Epithelial cell of alveolus of lung (primary cell): Measurements from ENCODE around the gene ZNF384. TPM values are rescaled to one million over a fixed set of nuclear protein-coding genes. Genes with fewer than 3 reads are reported as not detected.

Experiments
- total RNA-seq: library from RNA; depleted of rRNA; stranded (reverse); fragments of >200 nt; gene quantifications from 2 replicates; pipeline ENCODE4 v1.2.1, GENCODE V29; 2015

The ZNF384 gene
- total RNA-seq = 16.8 and 39.4 TPM in 2 replicates

GRCh38 chr12:6688999-6689882, at the start of gene ZNF384:
Gene ZNF384, minus strand, starts transcription at chr12:6689375. Its CDS starts 9,855 bp downstream, at chr12:6679520.

GRCh38 chr12:6723607-6724408, 34.6 kb upstream of the ZNF384 start, which contains the start of gene COPS7A:
Gene COPS7A, plus strand, starts transcription at chr12:6724046. Its CDS starts 611 bp downstream, at chr12:6724657.

GRCh38 chr12:6700646-6701051, 11.5 kb upstream of the ZNF384 start, which contains the start of gene PIANP:
Gene PIANP, minus strand, starts transcription at chr12:6700815. Its CDS starts 2,754 bp downstream, at chr12:6698061.

DNA sequence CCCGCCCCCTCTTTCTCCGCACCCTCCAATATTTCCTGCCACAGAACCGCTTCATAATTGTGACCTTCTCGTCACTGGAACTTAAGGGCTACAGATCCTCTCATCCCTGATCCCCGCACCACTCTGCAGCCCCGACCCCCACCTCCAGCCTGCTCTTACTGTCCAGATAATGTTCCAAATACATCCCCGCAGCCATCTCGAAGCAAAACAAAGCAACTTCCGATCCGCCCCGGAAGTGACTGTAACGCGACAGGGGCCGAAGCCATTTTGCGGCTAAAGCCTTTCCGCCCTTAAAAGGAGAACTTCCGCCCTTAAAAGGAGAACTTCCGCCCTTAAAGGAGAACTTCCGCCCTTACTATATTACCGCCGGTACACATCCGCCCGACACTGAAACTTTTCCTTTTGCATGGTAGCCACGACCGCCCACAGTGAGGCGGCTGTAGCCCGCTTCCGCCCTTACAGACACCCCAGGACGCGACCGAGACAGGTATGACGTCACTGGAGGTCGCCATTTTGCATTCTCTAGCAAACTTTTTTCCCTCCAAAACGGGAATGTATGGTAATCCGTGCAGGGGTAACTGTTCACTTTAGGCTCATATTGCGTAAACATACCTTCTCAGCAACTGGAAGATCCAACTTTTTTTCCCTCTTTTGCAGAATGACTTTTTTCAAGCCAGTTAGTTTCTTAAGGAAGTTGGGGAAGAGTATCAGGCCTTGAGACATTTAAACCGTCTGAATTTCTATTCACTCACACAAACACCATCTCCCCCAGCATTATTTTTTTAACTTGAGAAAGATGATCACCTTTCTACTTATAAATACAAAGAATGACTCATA, 26.1 kb downstream of the ZNF384 start, which contains the start of gene ING4:
ING4 (minus strand) TSS at position 214 of the 837 bp plus-strand sequence; CDS start at position 196, 18 bp downstream.

DNA sequence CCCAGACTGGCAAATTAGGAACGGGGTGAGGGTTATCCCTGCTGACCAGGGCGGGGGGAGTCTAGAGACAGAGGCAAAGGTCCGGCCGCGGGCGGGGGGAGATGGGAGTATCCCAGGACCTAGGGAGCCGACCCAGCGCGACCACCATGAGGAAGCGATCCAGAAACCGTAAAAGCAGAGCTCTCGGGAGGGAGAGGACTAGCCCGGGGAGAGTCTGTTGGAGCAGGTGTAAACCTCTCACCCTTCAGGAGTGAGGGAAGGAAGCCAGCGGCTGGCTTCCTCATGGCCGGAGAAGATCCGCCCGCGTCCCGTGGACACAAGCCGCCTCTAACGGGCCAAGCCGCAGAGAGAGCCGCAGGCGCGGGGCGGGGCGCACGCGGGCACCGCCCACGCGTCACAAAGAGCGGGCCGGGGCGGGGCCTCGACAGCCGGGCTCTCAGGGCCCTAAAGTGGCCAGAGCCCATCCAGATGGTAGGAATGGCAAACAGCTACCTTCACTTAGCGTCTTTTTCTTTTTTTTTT, 42.0 kb downstream of the ZNF384 start, which contains the start of gene ACRBP:
ACRBP (minus strand) TSS at position 350 of the 522 bp plus-strand sequence; CDS start at position 284, 66 bp downstream.

DNA sequence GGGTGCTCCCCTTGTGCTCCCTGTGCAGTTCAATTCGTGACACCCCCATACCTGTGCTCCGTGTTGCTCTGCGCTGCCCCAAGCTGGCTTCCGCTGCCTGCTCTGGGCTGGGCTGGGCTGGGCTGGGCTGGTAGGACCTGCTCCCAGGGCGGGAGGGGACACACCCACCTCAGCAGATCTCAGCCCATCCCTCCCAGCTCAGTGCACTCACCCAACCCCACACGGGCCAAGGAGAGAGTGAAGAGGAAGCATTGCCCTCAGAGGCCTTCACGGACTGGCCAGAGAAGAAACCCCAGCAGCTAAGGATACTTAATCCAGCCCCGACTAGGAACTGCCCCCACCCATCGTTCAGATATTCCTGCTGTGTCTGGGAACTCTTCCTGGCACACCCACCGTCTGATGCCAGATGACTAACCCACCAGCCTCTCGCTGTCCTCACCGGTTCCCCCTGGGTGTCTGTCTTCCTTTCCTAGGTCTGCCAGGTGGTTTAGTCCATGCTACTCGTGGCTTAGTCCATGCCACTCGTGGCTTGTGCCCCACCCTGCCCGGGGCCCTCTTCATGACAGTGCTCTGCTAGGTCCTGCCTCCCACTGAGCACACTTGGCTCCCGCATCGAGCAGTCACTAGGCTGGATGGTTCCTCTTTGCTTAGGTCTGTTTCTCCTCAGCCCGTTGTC, 53.2 kb downstream of the ZNF384 start, which contains the start of gene LPAR5:
LPAR5 (minus strand) TSS at position 104 of the 676 bp plus-strand sequence. CDS start 14,711 bp downstream, outside the sequence.

Other genes with a start within 250 kb of the ZNF384 start
- gene CD27, start 244.4 kb downstream of the ZNF384 start, total RNA-seq = not detected in 2 replicates
- 5.8 and 14.5 TPM in 2 replicates for gene TAPBPL, start 237.3 kb downstream of the ZNF384 start, total RNA-seq
- 2.6 and 20.4 TPM in 2 replicates for gene VAMP1, start 218.7 kb downstream of the ZNF384 start, total RNA-seq
- gene MRPL51, start 196.1 kb downstream of the ZNF384 start, total RNA-seq = 84.3 and 110 TPM in 2 replicates
- 40.1 and 98.9 TPM in 2 replicates for gene NCAPD2, start 195.3 kb downstream of the ZNF384 start, total RNA-seq
- 6,589 and 9,177 TPM in 2 replicates for gene GAPDH, start 154.9 kb downstream of the ZNF384 start, total RNA-seq
- gene IFFO1, start 133.3 kb downstream of the ZNF384 start, total RNA-seq = 7.5 and 7.7 TPM in 2 replicates
- 6.9 and 17.1 TPM in 2 replicates for gene NOP2, start 121.1 kb downstream of the ZNF384 start, total RNA-seq
- 210 and 238 TPM in 2 replicates for gene CHD4, start 82.0 kb downstream of the ZNF384 start, total RNA-seq
- 0.65 TPM in 1 of 2 replicates, not detected in the other for gene LPAR5, start 53.4 kb downstream of the ZNF384 start, total RNA-seq
- gene ACRBP, start 41.9 kb downstream of the ZNF384 start, total RNA-seq = 0.13 and 0.72 TPM in 2 replicates
- gene ING4, start 26.3 kb downstream of the ZNF384 start, total RNA-seq = 24.4 and 89.2 TPM in 2 replicates
- gene PIANP, start 11.4 kb upstream of the ZNF384 start, total RNA-seq = 0.52 and 5.9 TPM in 2 replicates
- gene COPS7A, start 34.7 kb upstream of the ZNF384 start, total RNA-seq = 50.6 and 80.7 TPM in 2 replicates
- gene MLF2, start 63.8 kb upstream of the ZNF384 start, total RNA-seq = 196 and 281 TPM in 2 replicates
- 174 and 234 TPM in 2 replicates for gene PTMS, start 77.0 kb upstream of the ZNF384 start, total RNA-seq
- gene LAG3, start 83.1 kb upstream of the ZNF384 start, total RNA-seq = 1.6 TPM in 1 of 2 replicates, not detected in the other
- 11.2 and 19.2 TPM in 2 replicates for gene CD4, start 100.2 kb upstream of the ZNF384 start, total RNA-seq
- gene GPR162, start 132.4 kb upstream of the ZNF384 start, total RNA-seq = 2.1 and 20.3 TPM in 2 replicates
- gene P3H3, start 139.0 kb upstream of the ZNF384 start, total RNA-seq = 72.0 and 77.4 TPM in 2 replicates
- gene GNB3, start 151.6 kb upstream of the ZNF384 start, total RNA-seq = 0.39 and 0.48 TPM in 2 replicates
- gene CDCA3, start 161.9 kb upstream of the ZNF384 start, total RNA-seq = 12.0 and 27.4 TPM in 2 replicates
- gene USP5, start 162.8 kb upstream of the ZNF384 start, total RNA-seq = 47.1 and 72.5 TPM in 2 replicates
- 1,206 and 1,693 TPM in 2 replicates for gene TPI1, start 178.2 kb upstream of the ZNF384 start, total RNA-seq
- 3.6 and 5.4 TPM in 2 replicates for gene SPSB2, start 183.9 kb upstream of the ZNF384 start, total RNA-seq
- 5.8 and 13.9 TPM in 2 replicates for gene LRRC23, start 215.4 kb upstream of the ZNF384 start, total RNA-seq
- 26.1 and 45.2 TPM in 2 replicates for gene ENO2, start 225.2 kb upstream of the ZNF384 start, total RNA-seq
- gene ATN1, start 238.6 kb upstream of the ZNF384 start, total RNA-seq = 14.2 and 57.7 TPM in 2 replicates